HCT116 (cell line): Measurements from ENCODE around the gene G3BP1.

Experiments used
- CEBPB ChIP-seq: IDR thresholded peaks from 2 replicates; pipeline ENCODE4 v1.6.1; 2012; ENCODE audit warnings: low read depth
- CTCF ChIP-seq, 3 experiments: fragments of 200-600 bp in 1 of 3; sonication (generic) in 1 of 3; IDR thresholded peaks in 2 of 3; conservative IDR thresholded peaks in 1 of 3; 2 replicates each; pipeline ENCODE4 v1.5.1; 2012 to 2017; ENCODE audit warnings: low read depth in 2 of 3, low read length in 2 of 3, antibody characterized with exemption in 1 of 3, borderline replicate concordance in 1 of 3, control low read depth in 1 of 3, mild to moderate bottlenecking in 1 of 3, mixed read lengths in 1 of 3, mixed run types in 1 of 3, moderate library complexity in 1 of 3; ENCODE audit not compliant: insufficient read depth in 1 of 3
- EZH2 ChIP-seq: fragments of 200-600 bp; sonication (generic); IDR thresholded peaks from 2 replicates; pipeline ENCODE4 v1.6.1; 2017; ENCODE audit warnings: antibody characterized with exemption, mixed run types
- EZH2phosphoT487 ChIP-seq: fragments of 200-600 bp; IDR thresholded peaks from 2 replicates; pipeline ENCODE4 v1.6.1; 2018; ENCODE audit warnings: antibody characterized with exemption, borderline replicate concordance
- FOSL1 ChIP-seq: IDR thresholded peaks from 2 replicates; pipeline ENCODE4 v1.6.1; 2012; ENCODE audit warnings: low read depth
- JUND ChIP-seq: IDR thresholded peaks from 2 replicates; pipeline ENCODE4 v1.6.1; 2012
- MAX ChIP-seq: IDR thresholded peaks from 2 replicates; pipeline ENCODE4 v1.6.1; 2012
- POLR2A ChIP-seq: IDR thresholded peaks from 2 replicates; pipeline ENCODE4 v1.7.0; 2011; ENCODE audit warnings: borderline replicate concordance; ENCODE audit not compliant: insufficient read depth, insufficient read length; ENCODE audit errors: extremely low read depth
- POLR2AphosphoS5 ChIP-seq: IDR thresholded peaks from 2 replicates; pipeline ENCODE4 v1.6.1; 2011; ENCODE audit warnings: mild to moderate bottlenecking, low read depth, low read length, moderate library complexity
- SP1 ChIP-seq: IDR thresholded peaks from 2 replicates; pipeline ENCODE4 v1.6.1; 2012; ENCODE audit warnings: low read depth
- ZNF274 ChIP-seq: fragments of 200-500 bp; sonication (Bioruptor generic); IDR thresholded peaks from 2 replicates; pipeline ENCODE4 v1.6.1; 2014; ENCODE audit warnings: mild to moderate bottlenecking, low read depth, low read length, inconsistent platforms

- no peak for TF ChIP-seq MAX
- TF ChIP-seq POLR2A: no peak
- peak; percentile 74 for TF ChIP-seq POLR2AphosphoS5
- TF ChIP-seq CTCF (IDR thresholded peaks at IDR 0.05 in 2 of 3, conservative IDR thresholded peaks at IDR 0.05 in 1 of 3; ENCODE audit: borderline replicate concordance in 1 of 3, insufficient read depth in 1 of 3, low read depth in 2 of 3, low read length in 2 of 3): 0 out of 6 replicates have a peak, but pooled peaks of 1 of the 3 experiments have one; percentile 6
- TF ChIP-seq ZNF274: no peak
- TF ChIP-seq EZH2: no peak
- no peak for TF ChIP-seq JUND
- TF ChIP-seq CEBPB: no peak
- TF ChIP-seq FOSL1: no peak
- no peak for TF ChIP-seq EZH2phosphoT487
- TF ChIP-seq SP1: no peak
These were observed 26.6 kb upstream of the G3BP1 start for GRCh38 chr5:151745071-151745705.
